Activated CD4-positive, alpha-beta T cell treated with anti-CD3 and anti-CD28 coated beads for 1 hour (primary cell): ENCODE data around the gene CAMK2G.
"Not testable (repeated sequence)": the region's sequence is repeated elsewhere in the genome, so short reads cannot be mapped to it uniquely, and the experiment has no call there.

ENCODE experiments used
- DNase-seq: peaks from one replicate; pipeline ENCODE4 v3.0.0-alpha.2; 2020

Gene CAMK2G

DNA sequence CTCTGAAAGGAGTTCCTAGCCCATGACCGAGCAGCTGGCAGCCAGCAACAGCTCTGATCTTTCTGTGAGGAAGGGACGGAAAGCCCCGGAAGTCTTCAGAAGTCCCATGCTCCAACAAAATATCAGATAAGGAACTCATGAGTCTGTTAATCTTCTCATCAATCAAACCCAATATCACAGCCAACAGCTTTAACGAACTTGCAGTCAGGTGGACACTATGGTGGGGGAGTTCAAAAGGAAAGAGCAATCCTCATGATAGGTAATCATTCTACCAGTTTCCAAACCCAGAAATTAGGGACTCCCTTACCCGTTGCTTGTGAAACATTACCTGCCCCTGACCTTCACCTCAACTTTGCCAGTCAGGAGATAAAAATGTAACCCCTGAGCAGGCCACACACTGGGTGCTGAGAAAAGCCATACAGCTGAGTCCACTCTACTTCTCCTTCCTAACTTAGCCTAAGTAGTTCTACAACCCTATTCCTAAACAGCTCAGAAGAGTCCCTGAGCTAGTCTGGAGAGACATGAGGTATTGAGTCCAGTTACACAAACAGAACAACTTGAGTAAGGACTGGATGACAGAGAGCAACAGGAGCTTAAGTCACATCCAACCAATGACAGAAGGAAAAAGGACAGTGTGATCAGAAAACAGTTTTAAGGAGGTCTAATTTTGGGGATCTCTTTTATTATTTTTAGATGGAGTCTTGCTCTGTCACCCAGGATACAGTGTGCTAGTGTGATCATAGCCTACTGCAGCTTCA lies 65.1 kb downstream of the CAMK2G start:
- DNase-seq = no peak

DNA sequence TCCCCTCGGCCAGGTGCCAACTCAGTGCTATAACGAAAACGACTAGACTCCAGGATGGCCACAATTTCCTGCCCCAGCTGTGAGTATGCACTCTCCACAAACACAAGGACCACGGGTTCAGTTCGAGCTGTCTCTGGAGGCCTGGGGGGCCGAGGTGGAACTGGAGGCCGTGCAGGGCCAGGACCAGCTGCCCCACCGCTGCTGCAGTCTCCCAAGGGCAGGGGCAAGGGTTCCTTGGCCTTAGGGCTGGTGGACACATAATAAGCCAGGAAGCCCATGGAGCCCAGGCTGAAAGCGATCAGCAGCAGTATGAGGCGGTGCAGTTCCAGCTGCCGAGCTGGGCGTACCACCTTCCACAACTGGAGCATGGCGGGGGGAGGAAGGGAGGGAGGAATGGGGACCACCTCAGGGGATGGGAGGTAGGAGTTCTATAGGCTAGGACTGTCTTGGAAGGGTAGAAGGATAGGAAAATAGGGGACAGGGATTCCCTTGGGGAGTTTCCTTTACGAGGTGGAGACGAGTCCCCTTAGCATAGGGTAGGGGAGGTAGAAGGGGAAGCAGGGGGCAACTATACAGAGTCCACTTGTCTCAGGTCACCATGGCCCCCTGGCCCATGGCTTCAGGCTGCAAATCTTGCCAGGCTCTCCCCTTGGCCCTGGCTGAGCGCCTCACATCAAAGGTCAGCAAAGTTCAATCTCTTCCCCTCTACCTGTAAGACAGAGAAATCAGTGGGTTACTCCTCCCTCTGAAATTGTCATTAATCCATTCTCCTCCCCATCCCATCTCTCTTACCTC lies 66.1 kb downstream of the CAMK2G start:
- no peak for DNase-seq

GRCh38 chr10:73807471-73807870 lies 66.9 kb downstream of the CAMK2G start:
- no peak for DNase-seq

GRCh38 chr10:73806176-73806950 lies 68.0 kb downstream of the CAMK2G start:
- DNase-seq = no peak

DNA sequence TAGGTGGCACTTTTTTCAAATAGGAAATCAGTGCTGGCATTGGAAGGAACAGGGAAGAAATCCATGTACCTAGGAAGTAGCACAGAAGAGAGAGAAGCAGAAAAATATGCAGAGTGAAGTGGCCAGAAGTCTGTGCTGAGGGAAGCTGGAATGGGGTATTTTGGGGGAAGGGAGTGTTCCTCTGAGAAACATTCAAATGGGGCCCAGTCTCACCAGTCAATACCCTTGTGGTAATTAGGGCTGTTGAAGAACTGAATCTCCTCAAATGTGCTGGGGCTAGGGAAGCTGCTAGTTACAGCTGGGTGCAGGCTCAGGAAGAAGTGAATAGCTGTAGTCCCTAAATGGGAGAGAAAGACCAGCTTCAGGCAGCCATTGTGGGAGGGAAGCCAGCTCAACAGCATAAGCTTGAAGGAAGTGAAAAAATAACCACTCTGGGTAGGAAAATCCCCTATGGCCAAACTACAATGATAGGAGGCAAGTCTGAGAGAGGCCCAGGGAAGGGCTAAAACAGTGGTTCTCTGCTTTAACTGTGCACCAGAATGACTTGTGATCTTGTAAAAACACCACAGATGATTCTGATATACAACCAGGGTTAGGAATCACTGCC lies 70.6 kb downstream of the CAMK2G start:
- DNase-seq = no peak

- DNase-seq = no peak
Measured at GRCh38 chr10:73802276-73802991, 71.9 kb downstream of the CAMK2G start.

- no peak for DNase-seq
Measured at GRCh38 chr10:73801253-73801590, 73.1 kb downstream of the CAMK2G start.

DNA sequence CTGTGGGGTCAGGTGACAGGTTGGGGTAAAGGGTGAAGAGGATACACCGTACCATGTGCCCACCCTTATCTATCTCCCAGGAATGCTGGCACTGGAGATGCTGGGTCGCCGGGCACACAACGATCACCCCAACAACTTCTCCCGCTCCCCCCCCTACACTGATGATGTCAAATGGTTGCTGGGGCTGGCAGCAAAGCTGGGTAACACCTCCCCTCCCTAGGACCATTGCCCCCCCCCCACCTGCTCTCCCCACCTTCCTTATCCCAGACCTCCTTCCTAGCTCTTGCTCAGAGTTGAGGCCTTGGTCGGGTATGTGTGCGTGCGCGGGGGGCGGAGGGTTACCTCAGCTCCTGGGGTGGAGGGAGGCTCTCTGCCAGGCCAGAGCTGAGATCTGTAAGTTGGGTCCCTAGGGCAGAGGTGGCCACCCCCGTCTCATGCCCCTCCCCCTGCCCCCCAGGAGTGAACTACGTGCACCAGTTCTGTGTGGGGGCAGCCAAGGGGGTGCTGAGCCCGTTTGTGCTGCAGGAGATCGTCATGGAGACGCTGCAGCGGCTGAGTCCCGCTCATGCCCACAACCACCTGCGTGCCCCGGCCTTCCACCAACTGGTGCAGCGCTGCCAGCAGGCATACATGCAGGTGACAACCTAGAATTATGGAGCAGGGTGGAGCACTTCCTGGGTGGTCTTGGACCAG lies 73.6 kb downstream of the CAMK2G start:
- DNase-seq = no peak

DNA sequence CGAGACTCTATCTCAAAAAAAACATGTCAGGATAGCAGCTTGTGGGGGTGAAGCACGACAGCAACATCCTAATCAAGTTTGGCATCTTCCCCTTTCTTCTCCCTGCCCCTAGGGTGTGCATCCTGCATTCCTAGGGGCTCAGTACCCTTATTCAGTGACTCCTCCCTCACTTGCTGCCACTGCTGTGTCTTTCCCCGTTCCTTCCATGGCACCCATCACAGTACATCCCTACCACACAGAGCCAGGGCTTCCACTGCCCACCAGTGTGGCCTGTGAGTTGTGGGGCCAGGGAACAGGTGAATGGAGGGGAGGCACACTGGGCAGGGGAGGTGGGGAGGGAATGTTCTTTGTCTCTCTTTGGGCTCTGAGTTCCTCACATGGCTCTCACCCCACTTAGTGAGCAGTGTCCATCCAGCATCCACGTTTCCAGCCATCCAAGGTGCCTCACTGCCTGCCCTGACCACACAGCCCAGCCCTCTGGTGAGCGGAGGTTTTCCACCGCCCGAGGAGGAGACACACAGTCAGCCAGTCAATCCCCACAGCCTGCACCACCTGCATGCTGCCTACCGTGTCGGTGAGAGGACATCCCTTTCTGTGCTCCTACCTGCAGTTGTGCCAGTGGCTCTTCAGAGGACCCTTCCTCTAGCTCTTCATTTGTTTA lies 74.3 kb downstream of the CAMK2G start:
- no peak for DNase-seq

DNA sequence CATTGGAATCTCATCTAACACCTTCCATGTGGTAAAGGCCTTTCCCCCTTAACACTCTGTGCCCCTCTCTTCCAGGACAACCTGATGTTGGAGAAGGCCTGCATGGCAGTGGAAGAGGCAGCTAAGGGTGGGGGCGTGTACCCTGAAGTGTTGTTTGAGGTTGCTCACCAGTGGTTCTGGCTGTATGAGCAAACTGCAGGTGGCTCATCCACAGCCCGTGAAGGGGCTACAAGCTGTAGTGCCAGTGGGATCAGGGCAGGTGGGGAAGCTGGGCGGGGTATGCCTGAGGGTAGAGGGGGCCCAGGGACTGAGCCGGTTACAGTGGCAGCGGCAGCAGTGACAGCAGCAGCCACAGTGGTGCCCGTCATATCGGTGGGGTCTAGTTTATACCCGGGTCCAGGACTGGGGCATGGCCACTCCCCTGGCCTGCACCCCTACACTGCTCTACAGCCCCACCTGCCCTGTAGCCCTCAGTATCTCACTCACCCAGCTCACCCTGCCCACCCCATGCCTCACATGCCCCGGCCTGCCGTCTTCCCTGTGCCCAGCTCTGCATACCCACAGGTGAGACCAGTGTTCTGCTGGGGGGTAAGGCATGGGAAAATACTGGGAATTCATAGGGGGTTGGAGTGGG lies 75.3 kb downstream of the CAMK2G start:
- no peak for DNase-seq

DNA sequence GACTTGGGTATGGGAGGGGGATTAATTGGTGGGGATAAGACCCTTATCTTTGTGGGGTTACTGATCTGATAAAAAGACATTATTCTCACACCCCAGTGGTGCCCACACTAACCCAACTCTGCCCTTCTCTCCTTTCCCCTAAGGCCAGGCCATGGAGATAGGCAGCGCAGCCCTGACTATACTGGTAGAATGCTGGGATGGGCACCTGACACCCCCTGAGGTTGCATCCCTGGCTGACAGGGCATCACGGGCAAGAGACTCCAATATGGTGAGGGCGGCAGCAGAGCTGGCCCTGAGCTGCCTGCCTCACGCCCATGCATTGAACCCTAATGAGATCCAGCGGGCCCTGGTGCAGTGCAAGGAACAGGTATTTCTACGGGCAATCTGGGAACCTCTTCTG lies 76.3 kb downstream of the CAMK2G start:
- DNase-seq = no peak

DNA sequence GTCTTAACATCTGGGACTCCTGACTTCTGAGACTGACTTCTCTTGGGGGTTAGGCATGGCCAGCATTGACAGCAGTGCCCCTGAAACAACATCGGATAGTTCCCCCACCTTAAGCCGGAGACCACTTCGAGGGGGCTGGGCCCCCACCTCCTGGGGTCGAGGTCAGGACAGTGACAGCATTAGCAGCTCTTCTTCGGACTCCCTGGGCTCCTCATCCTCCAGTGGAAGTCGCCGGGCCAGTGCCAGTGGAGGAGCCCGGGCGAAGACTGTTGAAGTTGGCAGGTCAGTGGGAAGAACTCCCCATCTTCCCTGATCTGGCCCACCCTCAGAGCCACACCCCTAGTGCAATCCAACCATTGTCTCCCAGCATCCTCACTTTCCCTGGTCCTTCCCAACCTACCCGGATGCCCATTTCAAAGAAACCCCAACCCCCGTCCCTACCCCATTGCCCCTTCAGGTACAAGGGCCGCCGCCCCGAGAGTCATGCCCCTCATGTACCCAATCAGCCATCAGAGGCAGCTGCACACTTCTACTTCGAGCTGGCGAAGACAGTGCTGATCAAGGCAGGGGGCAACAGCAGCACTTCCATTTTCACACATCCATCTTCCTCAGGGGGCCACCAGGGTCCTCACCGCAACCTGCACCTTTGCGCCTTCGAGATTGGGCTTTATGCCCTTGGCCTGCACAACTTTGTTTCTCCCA lies 76.9 kb downstream of the CAMK2G start:
- DNase-seq = no peak

DNA sequence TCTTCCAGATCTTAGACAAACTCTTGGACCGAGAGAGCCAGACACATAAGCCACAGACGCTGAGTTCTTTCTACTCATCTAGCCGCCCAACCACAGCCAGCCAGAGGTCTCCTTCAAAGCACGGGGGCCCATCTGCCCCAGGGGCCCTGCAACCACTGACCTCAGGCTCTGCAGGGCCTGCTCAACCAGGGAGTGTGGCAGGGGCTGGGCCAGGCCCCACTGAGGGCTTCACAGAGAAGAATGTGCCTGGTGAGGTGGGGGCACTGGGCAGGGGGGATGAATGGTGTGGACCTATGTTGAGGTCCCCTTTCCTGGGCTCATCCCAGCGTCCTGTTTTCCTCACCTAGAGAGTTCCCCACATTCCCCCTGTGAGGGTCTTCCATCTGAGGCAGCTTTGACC lies 77.6 kb downstream of the CAMK2G start:
- no peak for DNase-seq

DNA sequence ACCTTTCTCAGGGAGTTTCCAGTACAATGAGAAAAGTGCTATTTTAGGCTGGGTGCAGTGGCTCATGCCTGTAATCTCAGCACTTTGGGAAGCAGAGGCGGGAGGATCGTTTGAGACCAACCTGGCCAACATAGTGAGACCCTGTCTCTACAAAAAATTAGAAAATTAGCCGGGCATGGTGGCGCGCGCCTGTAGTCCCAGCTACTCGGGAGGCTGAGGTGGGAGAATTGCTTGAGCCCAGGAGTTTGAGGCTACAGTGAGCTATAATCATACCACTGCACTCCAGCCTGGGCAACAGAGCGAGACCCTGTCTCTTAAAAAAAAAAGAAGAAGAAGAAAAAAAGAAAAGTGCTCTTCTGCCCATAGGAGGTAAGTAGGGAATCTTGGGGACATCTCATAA lies 78.3 kb downstream of the CAMK2G start:
- not testable (repeated sequence) for DNase-seq

- not testable (repeated sequence) for DNase-seq
Measured at GRCh38 chr10:73795491-73795890, 78.9 kb downstream of the CAMK2G start.

GRCh38 chr10:73793456-73793855 lies 80.9 kb downstream of the CAMK2G start:
- no peak for DNase-seq

GRCh38 chr10:73791871-73792400 lies 82.4 kb downstream of the CAMK2G start:
- DNase-seq = no peak

DNA sequence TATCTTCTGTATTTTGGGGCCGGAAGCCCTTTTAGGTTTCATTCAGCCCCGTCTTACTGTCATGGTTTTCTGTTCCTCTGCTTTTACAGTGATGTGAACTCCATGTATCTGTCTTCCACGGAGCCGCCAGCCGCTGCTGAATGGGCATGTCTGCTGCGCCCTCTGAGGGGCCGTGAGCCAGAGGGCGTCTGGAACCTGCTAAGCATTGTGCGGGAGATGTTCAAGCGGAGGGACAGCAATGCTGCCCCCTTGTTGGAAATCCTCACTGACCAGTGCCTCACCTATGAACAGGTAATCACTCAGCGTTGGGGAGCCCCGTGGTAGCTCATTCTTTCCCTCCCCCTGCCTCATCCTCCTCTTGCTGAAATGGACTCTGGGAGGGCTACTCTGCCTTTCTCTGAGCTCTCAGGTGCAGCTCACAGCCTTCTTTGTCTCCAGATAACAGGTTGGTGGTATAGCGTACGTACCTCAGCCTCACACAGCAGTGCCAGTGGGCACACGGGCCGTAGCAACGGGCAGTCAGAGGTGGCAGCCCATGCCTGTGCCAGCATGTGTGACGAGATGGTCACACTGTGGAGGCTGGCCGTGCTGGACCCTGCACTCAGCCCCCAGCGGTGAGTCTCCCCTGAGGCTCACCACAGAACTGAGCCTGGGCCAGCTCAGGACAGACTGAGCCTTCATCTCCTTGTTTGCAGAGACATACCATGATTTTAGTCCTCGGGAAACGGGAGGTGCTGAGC lies 83.3 kb downstream of the CAMK2G start:
- no peak for DNase-seq

GRCh38 chr10:73789659-73790055 lies 84.7 kb downstream of the CAMK2G start:
- DNase-seq = no peak
